ENCODE measurements around the gene CLCA1. TPM values are rescaled to one million over a fixed set of nuclear protein-coding genes. Genes with fewer than 3 reads are reported as not detected.

The CLCA1 gene
- total RNA-seq, 1 experiment from 2014 or later: not detected

GRCh38 chr1:86530211-86530845, 61.6 kb downstream of the CLCA1 start:
- TF ChIP-seq EZH2 (IDR thresholded peaks at IDR 0.05; ENCODE audit: borderline replicate concordance, low read depth, low read length, poor library complexity, severe bottlenecking): no peak
- no peak for TF ChIP-seq CTCF (conservative IDR thresholded peaks at IDR 0.05; ENCODE audit: low read depth, low read length)
- DNase-seq (ENCODE audit: low spot score): peak; percentile 67
- no TSS peak for BruUV-seq (replicated peaks)
- Histone ChIP-seq H3K36me3 (ENCODE audit: insufficient read depth, low read length, poor library complexity, severe bottlenecking) (no peaks in the 10 kb centered on the region), H3K27ac (ENCODE audit: low read depth, low read length, poor library complexity, severe bottlenecking) (no peak overlapping the region), H3K4me1 (ENCODE audit: insufficient read depth, low read length, poor library complexity, severe bottlenecking) (peaks cover 9% of the 10 kb centered on the region), H3K9me3 (ENCODE audit: low read depth, low read length, poor library complexity, severe bottlenecking) (no peaks in the 10 kb centered on the region), H3K4me3 (ENCODE audit: low read depth, low read length, poor library complexity, severe bottlenecking) (no peak overlapping the region), H3K27me3 (replicated peaks; ENCODE audit: insufficient read depth, low read depth, low read length, poor library complexity) (peaks cover 11% of the 10 kb centered on the region)
- intact Hi-C loops (cut with micrococcal nuclease; ENCODE audit: unreplicated experiment): no loop called here
- ChIA-PET CTCF (no interaction called here), POLR2A (ENCODE audit: low non-redundant PET) (no interaction called here)

- TF ChIP-seq EZH2 (IDR thresholded peaks at IDR 0.05; ENCODE audit: borderline replicate concordance, low read depth, low read length, poor library complexity, severe bottlenecking): no peak
- TF ChIP-seq CTCF (conservative IDR thresholded peaks at IDR 0.05; ENCODE audit: low read depth, low read length): no peak
- Histone ChIP-seq H3K4me1 (ENCODE audit: insufficient read depth, low read length, poor library complexity, severe bottlenecking) (no peaks in the 10 kb centered on the region), H3K4me3 (ENCODE audit: low read depth, low read length, poor library complexity, severe bottlenecking) (no peak overlapping the region), H3K27me3 (replicated peaks; ENCODE audit: insufficient read depth, low read depth, low read length, poor library complexity) (peaks cover 11% of the 10 kb centered on the region), H3K36me3 (ENCODE audit: insufficient read depth, low read length, poor library complexity, severe bottlenecking) (no peaks in the 10 kb centered on the region), H3K9me3 (ENCODE audit: low read depth, low read length, poor library complexity, severe bottlenecking) (no peaks in the 10 kb centered on the region), H3K27ac (ENCODE audit: low read depth, low read length, poor library complexity, severe bottlenecking) (no peak overlapping the region)
- BruUV-seq (replicated peaks): no TSS peak
- no peak for DNase-seq (ENCODE audit: low spot score)
- intact Hi-C loops (cut with micrococcal nuclease; ENCODE audit: unreplicated experiment): no loop called here
- CTCF ChIA-PET: no interaction called here
- POLR2A ChIA-PET (ENCODE audit: low non-redundant PET): no interaction called here
Observed at GRCh38 chr1:86537928-86538695, 69.4 kb downstream of the CLCA1 start.

GRCh38 chr1:86538775-86539174, 70.0 kb downstream of the CLCA1 start:
- H3K4me1 ChIP-seq (ENCODE audit: insufficient read depth, low read length, poor library complexity, severe bottlenecking): no peaks in the 10 kb centered on the region
- TF ChIP-seq EZH2 (IDR thresholded peaks at IDR 0.05; ENCODE audit: borderline replicate concordance, low read depth, low read length, poor library complexity, severe bottlenecking) (no peak), CTCF (conservative IDR thresholded peaks at IDR 0.05; ENCODE audit: low read depth, low read length) (no peak)
- no peak overlapping the region for H3K27ac ChIP-seq (ENCODE audit: low read depth, low read length, poor library complexity, severe bottlenecking)
- ChIA-PET POLR2A (ENCODE audit: low non-redundant PET) (no interaction called here), CTCF (no interaction called here)
- H3K9me3 ChIP-seq (ENCODE audit: low read depth, low read length, poor library complexity, severe bottlenecking): no peaks in the 10 kb centered on the region
- DNase-seq (ENCODE audit: low spot score): no peak
- H3K4me3 ChIP-seq (ENCODE audit: low read depth, low read length, poor library complexity, severe bottlenecking): no peak overlapping the region
- intact Hi-C loops (cut with micrococcal nuclease; ENCODE audit: unreplicated experiment): no loop called here
- no peaks in the 10 kb centered on the region for H3K36me3 ChIP-seq (ENCODE audit: insufficient read depth, low read length, poor library complexity, severe bottlenecking)
- BruUV-seq (replicated peaks): no TSS peak
- H3K27me3 ChIP-seq (replicated peaks; ENCODE audit: insufficient read depth, low read depth, low read length, poor library complexity): peaks cover 10% of the 10 kb centered on the region
